Stimulated activated CD8-positive, alpha-beta memory T cell treated with anti-CD3 and anti-CD28 coated beads, Interleukin-4, amount 100 ng/mL, for 1 hour (primary cell): ENCODE results near the gene RBM17.
"Not testable (repeated sequence)": the region's sequence is repeated elsewhere in the genome, so short reads cannot be mapped to it uniquely, and the experiment has no call there.

ENCODE experiments used
- DNase-seq, 2 donors: peaks; one replicate each; pipeline ENCODE4 v3.0.0-alpha.2; 2020; ENCODE audit warnings: low read depth in 2 of 2, low spot score in 1 of 2

The RBM17 gene

DNA sequence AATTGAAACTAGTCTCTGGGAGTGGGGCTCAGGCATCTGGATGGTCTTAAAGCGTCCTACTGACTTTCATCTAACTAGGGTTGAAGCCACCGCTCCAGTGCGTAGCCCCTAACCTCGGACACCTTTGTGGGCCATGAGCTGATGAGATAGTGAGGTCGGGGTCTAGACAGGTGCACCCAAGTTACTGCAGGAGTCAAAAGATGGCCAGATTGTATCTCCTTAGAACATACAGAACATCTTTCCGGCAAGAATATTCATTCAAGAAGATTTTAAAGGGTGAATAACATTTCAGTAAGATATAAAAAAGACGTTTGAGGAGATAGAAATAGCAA is 20.6 kb downstream of the RBM17 start:
- DNase-seq = no peak

DNA sequence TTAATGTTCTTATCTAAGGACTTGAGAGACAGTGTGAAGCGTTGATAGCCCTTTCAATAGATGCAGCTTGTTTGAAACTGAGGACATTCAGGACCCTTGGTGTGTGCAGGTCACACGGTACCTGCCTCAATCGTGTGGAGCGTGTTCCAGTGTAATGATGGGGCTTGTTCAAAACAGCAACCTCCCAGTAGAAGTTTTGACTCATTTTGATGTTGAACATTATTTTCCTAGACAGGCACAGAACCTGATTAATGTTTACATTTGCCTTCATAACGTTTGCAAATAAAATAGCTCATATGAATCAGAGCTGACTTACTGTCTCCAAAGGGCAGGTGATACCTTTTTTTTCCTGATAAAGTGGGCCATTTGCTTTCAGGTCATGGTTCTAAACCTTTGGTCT is 21.3 kb downstream of the RBM17 start:
- DNase-seq = no peak

DNA sequence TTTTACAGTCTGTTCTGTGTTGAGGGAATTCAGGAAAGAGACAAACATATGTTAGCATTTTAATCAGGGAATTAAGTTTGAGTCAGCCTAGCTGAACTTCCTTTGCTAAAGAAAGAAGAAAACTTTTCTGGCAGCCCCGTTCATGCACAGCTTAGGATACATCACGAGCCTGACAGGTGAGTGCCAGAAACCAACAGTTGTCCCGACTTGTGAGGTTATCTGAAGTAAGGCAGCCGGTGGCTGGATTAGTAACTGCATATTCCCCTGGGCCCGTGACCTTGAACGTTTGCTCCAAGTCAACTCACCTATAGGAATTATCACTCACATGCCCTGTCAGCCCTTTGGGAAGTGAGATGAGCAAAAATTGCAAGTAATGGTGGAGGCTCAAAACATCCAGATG is 24.1 kb downstream of the RBM17 start:
- DNase-seq = no peak

GRCh38 chr10:6114299-6114698 is 25.5 kb downstream of the RBM17 start:
- no peak for DNase-seq

- DNase-seq = no peak
Measured at GRCh38 chr10:6114805-6115341, 26.0 kb downstream of the RBM17 start.

DNA sequence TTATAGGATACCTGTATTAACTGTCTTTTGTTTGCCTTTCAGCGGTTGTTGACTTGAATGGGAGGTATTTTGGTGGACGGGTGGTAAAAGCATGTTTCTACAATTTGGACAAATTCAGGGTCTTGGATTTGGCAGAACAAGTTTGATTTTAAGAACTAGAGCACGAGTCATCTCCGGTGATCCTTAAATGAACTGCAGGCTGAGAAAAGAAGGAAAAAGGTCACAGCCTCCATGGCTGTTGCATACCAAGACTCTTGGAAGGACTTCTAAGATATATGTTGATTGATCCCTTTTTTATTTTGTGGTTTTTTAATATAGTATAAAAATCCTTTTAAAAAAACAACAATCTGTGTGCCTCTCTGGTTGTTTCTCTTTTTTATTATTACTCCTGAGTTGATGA is 26.6 kb downstream of the RBM17 start:
- no peak for DNase-seq

DNA sequence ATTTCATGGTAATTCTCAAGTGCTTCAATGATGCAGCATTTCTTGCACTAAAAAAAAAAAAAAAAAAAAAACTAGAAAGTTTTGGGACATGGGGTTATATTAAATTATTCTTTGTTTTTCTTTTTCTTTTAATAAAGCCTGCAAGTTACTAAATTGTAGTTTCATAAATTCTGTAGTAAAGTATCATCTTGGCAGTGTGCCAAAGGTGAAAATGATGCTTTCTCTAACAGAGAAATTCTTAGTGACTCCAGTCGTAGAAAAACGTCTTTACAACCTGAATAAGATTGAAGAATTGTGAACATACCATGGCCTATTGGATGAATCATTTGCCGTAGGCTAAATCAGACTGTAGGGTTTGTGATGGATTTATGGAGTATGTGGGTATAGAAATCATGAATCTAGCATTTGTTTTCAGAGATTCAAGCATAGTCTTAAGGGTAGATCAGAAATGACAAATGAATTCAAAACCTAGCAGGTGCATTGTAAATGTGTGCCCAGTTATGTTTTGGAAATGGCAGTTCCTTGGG is 27.1 kb downstream of the RBM17 start:
- DNase-seq = no peak

DNA sequence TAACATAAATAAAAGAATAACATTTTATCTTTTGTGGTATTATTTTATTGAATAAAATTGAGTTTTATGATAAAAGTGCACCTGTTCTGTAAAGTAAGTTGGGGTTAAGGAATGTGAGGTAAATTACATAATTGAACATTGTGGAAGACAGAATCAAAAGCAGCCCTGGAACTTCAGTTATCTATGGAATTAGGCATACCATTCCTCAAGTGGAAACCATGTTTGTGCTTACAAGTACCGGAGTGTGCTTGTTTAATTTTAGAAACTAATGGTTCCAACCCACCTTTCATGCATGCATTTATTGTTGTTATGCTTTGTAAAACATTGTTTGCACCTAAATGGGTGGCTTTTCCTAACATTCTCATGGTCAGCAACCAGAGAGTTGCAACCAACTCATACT is 28.0 kb downstream of the RBM17 start:
- DNase-seq = no peak

DNA sequence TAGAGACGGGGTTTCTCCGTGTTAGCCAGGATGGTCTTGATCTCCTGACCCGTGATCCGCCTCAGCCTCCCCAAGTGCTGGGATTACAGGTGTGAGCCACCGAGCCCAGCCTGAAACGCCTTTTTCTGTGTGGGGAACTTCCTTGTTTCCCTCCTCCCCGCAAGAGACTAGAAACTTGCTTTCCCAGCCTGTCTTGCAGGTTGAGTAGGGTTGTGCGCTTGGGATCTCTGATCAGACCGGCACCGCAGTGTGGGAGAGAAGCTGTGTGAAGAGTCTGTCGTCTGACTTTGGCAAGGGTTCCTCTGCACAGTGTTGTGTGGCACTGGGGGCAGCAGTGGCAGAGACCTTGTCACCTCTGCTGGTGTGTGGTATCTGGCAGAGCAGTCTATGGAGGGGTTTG is 28.9 kb downstream of the RBM17 start:
- no peak for DNase-seq

GRCh38 chr10:6119423-6119822 is 30.6 kb downstream of the RBM17 start:
- DNase-seq = no peak

GRCh38 chr10:6119962-6120361 is 31.1 kb downstream of the RBM17 start:
- no peak for DNase-seq

GRCh38 chr10:6120691-6121090 is 31.9 kb downstream of the RBM17 start:
- no peak for DNase-seq

- no peak for DNase-seq
Measured at GRCh38 chr10:6121146-6121545, 32.3 kb downstream of the RBM17 start.

- DNase-seq = no peak
Measured at GRCh38 chr10:6123532-6123931, 34.7 kb downstream of the RBM17 start.

GRCh38 chr10:6124666-6125065 is 35.8 kb downstream of the RBM17 start:
- DNase-seq = no peak

DNA sequence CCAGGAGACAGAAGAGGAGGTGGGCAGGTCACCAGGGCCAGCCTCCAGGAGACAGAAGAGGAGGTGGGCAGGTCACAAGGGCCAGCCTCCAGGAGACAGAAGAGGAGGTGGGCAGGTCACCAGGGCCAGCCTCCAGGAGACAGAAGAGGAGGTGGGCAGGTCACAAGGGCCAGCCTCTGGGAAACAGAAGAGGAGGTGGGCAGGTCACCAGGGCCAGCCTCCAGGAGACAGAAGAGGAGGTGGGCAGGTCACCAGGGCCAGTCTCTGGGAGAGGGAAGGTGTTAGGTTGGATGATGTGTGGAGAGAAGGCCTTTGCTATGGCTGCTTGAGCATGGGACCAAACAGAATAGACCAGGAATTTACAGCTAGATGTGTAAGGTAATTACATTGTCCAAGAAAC is 38.6 kb downstream of the RBM17 start:
- DNase-seq = not testable (repeated sequence)

DNA sequence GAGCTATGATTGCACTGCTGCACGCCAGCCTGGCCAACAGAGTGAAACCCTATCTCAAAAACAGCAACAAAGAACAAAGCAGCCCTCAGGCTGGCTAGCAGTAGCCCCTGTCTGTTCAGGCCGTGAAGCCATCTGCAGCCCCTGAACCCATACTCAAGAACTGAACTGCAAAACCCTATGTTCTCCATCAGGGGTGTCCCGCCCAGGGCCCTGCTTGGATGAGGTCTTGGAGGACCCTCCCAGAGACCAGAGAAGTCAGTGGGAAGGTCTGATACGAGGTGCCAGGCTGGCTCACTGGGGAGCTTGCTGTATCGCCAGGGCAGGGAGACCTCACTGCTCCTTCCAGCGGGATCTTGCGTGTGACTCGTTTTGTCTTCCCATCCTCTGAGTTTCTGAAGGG is 39.3 kb downstream of the RBM17 start:
- DNase-seq = no peak

- DNase-seq = no peak
Measured at GRCh38 chr10:6128591-6129251, 39.9 kb downstream of the RBM17 start.

GRCh38 chr10:6130848-6131470 is 42.1 kb downstream of the RBM17 start:
- no peak for DNase-seq

DNA sequence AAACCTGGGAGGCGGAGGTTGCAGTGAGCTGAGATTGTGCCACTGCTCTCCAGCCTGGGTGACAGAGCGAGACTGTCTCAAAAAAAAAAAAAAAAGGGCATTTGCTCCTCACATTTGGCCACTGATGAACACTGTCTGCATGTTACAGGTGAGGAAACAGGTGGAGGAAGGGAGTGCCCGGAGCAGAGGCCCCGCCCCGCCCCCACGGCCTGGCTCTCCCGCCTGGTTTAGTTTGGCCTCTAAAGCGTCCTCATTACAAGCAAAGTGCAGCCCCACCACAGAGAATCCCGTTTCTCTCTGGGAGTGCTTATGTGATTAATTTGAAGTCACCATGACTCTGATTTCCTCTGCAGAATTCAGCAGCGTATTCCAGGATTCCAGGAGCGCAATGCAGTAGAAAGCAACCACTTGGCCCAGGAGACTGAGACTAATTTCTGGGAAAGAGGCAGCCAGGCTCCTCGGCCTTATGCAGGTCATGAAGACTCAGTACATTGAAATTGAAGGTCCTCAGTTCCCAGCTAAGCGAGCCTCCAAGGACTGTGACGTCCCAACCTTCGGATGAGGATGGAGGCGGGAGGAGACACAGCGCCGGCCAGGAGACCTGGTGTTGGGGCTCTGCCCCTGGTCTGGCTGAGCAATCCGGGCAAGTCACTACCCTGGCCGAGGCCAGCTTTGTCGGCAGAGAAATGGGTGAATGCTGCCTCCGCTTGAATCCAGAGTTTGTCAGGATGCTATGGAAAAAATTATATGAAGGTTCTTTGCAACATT is 44.7 kb downstream of the RBM17 start:
- no peak for DNase-seq

- DNase-seq = no peak
Measured at GRCh38 chr10:6134099-6134823, 45.4 kb downstream of the RBM17 start.
